Right atrium auricular region (tissue), 2 donors: ENCODE data around the gene DNMBP. TPM values are rescaled to one million over a fixed set of nuclear protein-coding genes. Genes with fewer than 3 reads are reported as not detected.

Experiments used
- DNase-seq: peaks from one replicate; pipeline ENCODE4 v3.0.0-alpha.2; 2019; ENCODE audit warnings: low spot score
- H3K27ac ChIP-seq, 2 donors: fragments of 200-600 bp; sonication (generic); 1 replicate in 1 of 2; 2 replicates in 1 of 2; pipeline ENCODE4 v1.5.1; 2016 to 2019
- H3K27me3 ChIP-seq, 2 donors: fragments of 200-600 bp; sonication (generic); one replicate each; pipeline versions ENCODE4 v1.5.1 to v1.6.0; 2017 to 2019
- H3K36me3 ChIP-seq: fragments of 200-600 bp; sonication (generic); one replicate; pipeline ENCODE4 v1.5.1; 2016
- H3K4me1 ChIP-seq, 2 donors: fragments of 200-600 bp; sonication (generic); one replicate each; pipeline versions ENCODE4 v1.5.1 to v1.6.0; 2017 to 2019
- H3K4me3 ChIP-seq, 2 donors: fragments of 200-600 bp; sonication (generic); 1 replicate in 1 of 2; 2 replicates in 1 of 2; pipeline ENCODE4 v1.5.1; 2017 to 2019; ENCODE audit warnings: mild to moderate bottlenecking in 1 of 2, moderate library complexity in 1 of 2
- H3K9me3 ChIP-seq, 2 donors: fragments of 200-600 bp; sonication (generic); one replicate each; pipeline ENCODE4 v1.5.1; 2019
- total RNA-seq, 2 donors: library from RNA; depleted of rRNA; stranded (reverse); fragments of >200 nt; gene quantifications; one replicate each; pipeline ENCODE4 v1.1.0, GENCODE V29; 2016
- TF ChIP-seq, protein P1 (sequence below), 2 donors: fragments of 200-600 bp; sonication (generic); IDR thresholded peaks; one replicate each; pipeline ENCODE4 v1.5.1; 2019; ENCODE audit warnings: antibody characterized with exemption in 2 of 2

DNMBP gene
- total RNA-seq, 2 donors from 2014 or later = 5.8 to 8.2 TPM

DNA sequence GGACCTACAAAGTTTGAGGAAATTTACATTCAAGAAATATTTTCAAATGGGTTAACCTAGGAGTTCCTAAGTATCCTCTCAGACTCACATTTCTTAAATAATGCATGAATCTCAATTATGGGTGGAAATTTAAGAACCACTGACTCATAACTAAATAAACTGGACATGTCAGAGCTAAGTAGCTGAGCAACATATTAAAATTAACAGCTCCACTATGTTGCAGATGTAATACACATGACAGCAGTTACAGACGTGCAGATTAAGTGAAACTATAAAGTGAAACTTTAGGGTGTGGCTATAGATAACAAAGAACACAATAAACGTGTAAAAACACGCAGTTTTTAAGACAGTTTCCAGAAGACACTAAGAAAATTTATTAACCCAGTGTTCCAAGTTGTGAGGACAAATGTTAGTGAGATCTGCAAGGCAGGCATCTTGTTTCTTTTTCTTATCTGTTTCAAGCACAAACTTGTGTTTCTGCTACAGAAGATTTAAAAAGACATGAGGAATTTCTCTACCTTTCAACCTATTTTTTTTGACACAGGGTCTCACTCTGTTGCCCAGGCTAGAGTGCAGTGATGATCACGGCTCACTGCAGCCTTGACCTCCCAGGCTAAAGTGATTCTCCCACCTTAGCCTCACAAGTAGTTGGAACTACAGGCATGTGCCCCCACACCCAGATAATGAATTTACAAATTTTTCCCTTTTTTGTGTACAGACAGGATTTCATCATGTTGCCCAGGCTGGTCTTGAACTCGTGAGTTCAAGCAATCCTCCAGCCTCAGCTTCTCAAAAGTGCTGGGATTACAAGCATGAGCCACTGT is 25.3 kb downstream of the DNMBP start:
- no peak for DNase-seq
- peaks cover 0 to 39% of the 10 kb centered on the region in 2 donors for H3K4me1 ChIP-seq
- no peaks in the 10 kb centered on the region for H3K36me3 ChIP-seq
- no peak overlapping the region for H3K4me3 ChIP-seq
- no peaks in the 10 kb centered on the region for H3K27me3 ChIP-seq
- TF ChIP-seq, protein P1, sequence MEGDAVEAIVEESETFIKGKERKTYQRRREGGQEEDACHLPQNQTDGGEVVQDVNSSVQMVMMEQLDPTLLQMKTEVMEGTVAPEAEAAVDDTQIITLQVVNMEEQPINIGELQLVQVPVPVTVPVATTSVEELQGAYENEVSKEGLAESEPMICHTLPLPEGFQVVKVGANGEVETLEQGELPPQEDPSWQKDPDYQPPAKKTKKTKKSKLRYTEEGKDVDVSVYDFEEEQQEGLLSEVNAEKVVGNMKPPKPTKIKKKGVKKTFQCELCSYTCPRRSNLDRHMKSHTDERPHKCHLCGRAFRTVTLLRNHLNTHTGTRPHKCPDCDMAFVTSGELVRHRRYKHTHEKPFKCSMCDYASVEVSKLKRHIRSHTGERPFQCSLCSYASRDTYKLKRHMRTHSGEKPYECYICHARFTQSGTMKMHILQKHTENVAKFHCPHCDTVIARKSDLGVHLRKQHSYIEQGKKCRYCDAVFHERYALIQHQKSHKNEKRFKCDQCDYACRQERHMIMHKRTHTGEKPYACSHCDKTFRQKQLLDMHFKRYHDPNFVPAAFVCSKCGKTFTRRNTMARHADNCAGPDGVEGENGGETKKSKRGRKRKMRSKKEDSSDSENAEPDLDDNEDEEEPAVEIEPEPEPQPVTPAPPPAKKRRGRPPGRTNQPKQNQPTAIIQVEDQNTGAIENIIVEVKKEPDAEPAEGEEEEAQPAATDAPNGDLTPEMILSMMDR (IDR thresholded peaks at IDR 0.05) = no peak
- no peaks in the 10 kb centered on the region for H3K9me3 ChIP-seq
- peak overlapping the region; percentile 62 to 73 for H3K27ac ChIP-seq

DNA sequence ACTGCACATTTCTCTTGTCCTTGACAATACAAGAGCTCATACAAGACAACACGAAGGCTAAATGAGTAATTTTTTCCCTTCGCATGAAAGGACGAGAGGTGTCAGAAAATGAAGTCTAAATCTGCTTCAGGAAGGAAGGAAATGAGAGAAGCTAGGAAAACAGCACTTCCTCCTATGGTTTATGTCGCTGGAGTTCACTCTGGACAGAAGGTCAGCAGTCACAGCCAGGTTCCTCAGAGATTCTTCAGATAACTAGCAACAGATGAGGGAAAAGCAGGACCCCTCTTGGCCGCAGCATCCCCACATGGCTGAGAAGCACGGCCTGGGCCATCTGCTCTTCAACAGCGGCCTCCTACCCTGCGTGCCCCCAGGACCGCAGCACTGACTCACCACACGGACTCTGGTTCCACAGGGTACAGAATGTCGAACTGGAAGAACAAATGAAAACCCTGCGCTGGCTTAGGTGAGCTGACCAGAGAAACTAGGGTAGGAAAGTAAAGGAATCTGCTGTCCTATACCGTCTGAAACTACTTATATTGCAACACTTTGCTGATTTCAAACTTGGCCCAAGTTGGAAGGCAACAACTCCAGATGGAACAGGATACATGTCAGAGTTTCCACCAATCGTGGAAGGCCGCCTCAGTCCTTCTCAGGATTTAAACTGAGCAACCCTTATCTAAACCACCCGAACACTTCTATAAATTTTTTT is 26.3 kb downstream of the DNMBP start:
- TF ChIP-seq, protein P1 (IDR thresholded peaks at IDR 0.05) = no peak
- Histone ChIP-seq H3K27ac (peak overlapping the region; percentile 62 to 73), H3K36me3 (no peaks in the 10 kb centered on the region), H3K4me3 (peak overlapping the region in 1 of 2 donors; percentile 13), H3K9me3 (no peaks in the 10 kb centered on the region), H3K4me1 (peaks cover 0 to 41% of the 10 kb centered on the region in 2 donors), H3K27me3 (no peaks in the 10 kb centered on the region)
- no peak for DNase-seq

DNA sequence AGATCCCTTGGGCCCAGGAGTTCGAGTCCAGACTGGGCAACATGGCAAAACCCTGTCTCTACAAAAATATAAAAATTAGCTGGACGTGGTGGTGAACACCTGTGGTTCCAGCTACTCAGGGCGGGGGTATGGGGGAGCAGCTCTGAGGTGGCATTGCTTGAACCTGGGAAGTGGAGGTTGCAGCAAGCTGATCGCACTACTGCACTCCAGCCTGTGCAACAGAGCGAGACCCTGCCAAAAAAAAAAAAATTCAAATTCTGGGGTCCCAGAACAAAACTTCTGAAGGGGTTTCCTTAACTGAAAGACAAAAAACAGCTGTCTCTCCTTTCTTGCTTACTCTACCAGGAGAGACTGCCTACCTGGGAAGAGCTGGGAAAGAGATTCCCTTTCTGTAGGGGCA is 27.0 kb downstream of the DNMBP start:
- no peaks in the 10 kb centered on the region for H3K9me3 ChIP-seq
- DNase-seq = no peak
- peaks cover 0 to 41% of the 10 kb centered on the region in 2 donors for H3K4me1 ChIP-seq
- H3K36me3 ChIP-seq = no peaks in the 10 kb centered on the region
- no peak overlapping the region for H3K4me3 ChIP-seq
- no peaks in the 10 kb centered on the region for H3K27me3 ChIP-seq
- TF ChIP-seq, protein P1 (IDR thresholded peaks at IDR 0.05) = no peak
- H3K27ac ChIP-seq = peak overlapping the region; percentile 62 to 73

DNA sequence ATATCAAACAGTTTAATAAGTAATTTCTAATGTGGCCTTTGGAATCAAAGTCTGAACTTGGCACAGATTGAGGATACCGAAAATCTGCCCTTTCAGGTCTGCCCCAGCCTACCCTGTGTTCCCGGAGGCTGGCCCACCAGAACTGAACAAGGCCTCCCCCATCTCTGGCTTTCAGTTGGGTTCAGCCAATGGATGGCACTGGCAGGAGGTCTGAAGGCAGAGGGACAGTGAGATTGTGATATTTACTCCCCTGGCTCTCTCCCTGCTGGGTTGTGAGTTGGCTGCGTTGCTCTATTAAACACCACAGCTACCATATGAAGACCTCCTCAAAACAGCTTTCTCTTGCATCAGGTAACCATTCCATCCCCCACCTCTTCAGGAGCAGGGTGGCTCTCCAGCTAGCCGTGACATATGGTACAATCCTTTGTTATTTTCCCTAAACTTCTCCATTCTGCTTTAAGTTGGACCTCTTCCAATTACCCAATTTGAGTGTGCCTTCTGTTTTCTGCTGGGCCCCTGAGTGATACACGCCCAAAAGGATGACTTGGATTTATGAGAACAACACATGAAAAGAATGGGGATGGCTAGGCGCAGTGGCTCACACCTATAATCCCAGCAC is 28.1 kb downstream of the DNMBP start:
- Histone ChIP-seq H3K36me3 (no peaks in the 10 kb centered on the region), H3K4me1 (peaks cover 0 to 50% of the 10 kb centered on the region in 2 donors), H3K27ac (peak overlapping the region; percentile 5 to 62), H3K9me3 (no peaks in the 10 kb centered on the region), H3K4me3 (no peak overlapping the region), H3K27me3 (no peaks in the 10 kb centered on the region)
- DNase-seq = no peak
- TF ChIP-seq, protein P1 (IDR thresholded peaks at IDR 0.05) = no peak

DNA sequence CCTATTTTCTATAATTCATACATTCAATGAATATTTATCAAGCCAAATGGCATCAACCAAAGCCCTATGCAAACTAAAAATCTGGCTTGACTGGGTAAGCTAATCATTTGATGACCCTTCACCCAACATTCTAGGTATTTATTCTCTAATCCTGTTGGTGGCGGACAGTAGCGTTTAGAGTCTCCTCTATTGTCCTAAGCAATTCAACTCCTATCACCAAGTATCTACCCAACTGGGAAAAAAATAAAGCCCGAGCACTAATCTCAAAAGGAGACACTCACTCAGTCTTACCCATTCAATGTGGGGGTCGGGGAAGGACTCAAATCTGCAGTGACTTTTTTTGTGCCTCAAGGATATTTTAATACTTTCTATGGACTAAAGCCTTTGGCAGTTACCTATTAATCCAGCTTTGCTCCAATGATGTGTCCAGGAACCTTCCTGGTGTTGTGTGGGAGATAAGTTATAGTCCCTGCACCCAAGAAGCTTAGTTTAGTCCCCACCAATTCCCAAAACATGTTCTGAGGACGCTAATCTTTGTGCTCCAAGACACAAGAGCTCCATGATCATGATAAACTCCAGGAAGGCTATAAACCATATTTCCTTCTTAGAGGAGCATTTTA is 30.6 kb downstream of the DNMBP start:
- TF ChIP-seq, protein P1 (IDR thresholded peaks at IDR 0.05) = no peak
- peaks cover 0 to 57% of the 10 kb centered on the region in 2 donors for H3K4me1 ChIP-seq
- no peak for DNase-seq
- H3K27me3 ChIP-seq = no peaks in the 10 kb centered on the region
- H3K27ac ChIP-seq = no peak overlapping the region
- no peak overlapping the region for H3K4me3 ChIP-seq
- H3K9me3 ChIP-seq = no peaks in the 10 kb centered on the region
- no peaks in the 10 kb centered on the region for H3K36me3 ChIP-seq
